ENCODE results near the gene BTBD18. TPM values are rescaled to one million over a fixed set of nuclear protein-coding genes. Genes with fewer than 3 reads are reported as not detected.

BTBD18 gene
- total and polyA plus RNA-seq, 2 of the 13 experiments (the other 11 are each of a cell fraction or from before 2014, with no cell fraction given), result not detected

DNA sequence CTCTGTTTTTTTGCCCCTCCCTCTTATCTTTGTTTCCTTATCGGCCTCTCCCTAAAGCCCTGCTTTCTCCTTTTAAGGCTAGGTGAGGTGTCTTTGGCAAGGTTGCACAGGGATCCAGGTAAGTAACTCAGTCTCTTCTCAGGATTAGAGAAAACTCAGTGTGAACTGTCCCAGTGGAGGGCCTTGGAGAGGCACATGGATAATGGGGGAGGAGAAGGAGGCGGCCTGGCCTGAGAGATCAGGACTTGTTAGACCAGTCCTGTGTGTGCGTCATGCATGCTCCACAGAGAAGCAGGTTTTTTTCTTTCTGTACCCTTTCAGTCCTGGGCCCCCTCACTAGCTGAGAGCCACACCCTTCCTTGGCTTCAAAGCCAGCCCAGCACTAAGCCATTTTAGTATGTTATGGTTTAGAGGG lies 29.9 kb upstream of the BTBD18 start:
- ChIA-PET POLR2A (interaction anchor here (11.1 kb wide), 1 partner anchor 17 kb away, joined by 215 read pairs; the partner anchor contains the start of gene CTNND1), CTCF (ENCODE audit: low intra/inter-chr PET ratio, low total read pairs) (no interaction called here)
- WGBS (ENCODE audit: low lambda C conversion rate), result 72% methylated on average over 3 of the region's 3 CpGs
- intact Hi-C loops (cut with micrococcal nuclease; ENCODE audit: unreplicated experiment), result no loop called here
- TF ChIP-seq RBM22 (optimal IDR thresholded peaks at IDR 0.05; ENCODE audit: low read length) (peak; percentile 63), ZNF605 (CRISPR knock-in tag; IDR thresholded peaks at IDR 0.05) (0 out of 2 replicates have a peak, but pooled peaks have one; percentile 33), ZMYM2 (CRISPR knock-in tag; IDR thresholded peaks at IDR 0.05) (0 out of 2 replicates have a peak, but pooled peaks have one; percentile 18), PAXIP1 (CRISPR knock-in tag; conservative IDR thresholded peaks at IDR 0.05) (no peak), GABPA (IDR thresholded peaks at IDR 0.05; ENCODE audit: low read depth, low read length) (no peak), GABPA (CRISPR knock-in tag; IDR thresholded peaks at IDR 0.05; ENCODE audit: low read depth) (no peak)
- H3K9ac ChIP-seq (ENCODE audit: insufficient read depth, low read depth, low read length), result peak overlapping the region; percentile 33
- ATAC-seq, result no peak
- peaks cover 0 to 1% of the 10 kb centered on the region in 2 experiments; a peak in 1 of 5 replicates for H3K36me3 ChIP-seq (replicated peaks in 1 of 2; ENCODE audit: control insufficient read depth in 1 of 2, insufficient read depth in 2 of 2, low read length in 2 of 2)
- peak overlapping the region; percentile 26; the same call in 1 of the 2 replicates for H3K4me2 ChIP-seq (ENCODE audit: low read depth, low read length)
- H3K79me2 ChIP-seq (ENCODE audit: insufficient read depth, low read length), result peaks cover 88% of the 10 kb centered on the region
- DNase-seq (ENCODE audit: low spot score), result no peak
- H2AFZ ChIP-seq (ENCODE audit: low read length), result no peak overlapping the region
- in situ Hi-C loops (cut with HindIII; ENCODE audit: extremely low pct_ligation_motif_present, low pct_unique_long_range_greater_than_20kb), result no loop called here
- FAIRE-seq, result no peak
- peak overlapping the region; percentile 96 for H3K27ac ChIP-seq (ENCODE audit: extremely low read length, insufficient read depth, low read length)
- peaks cover 13% of the 10 kb centered on the region; the same call in 1 of the 2 replicates for H4K20me1 ChIP-seq (ENCODE audit: insufficient read depth, low read length)
- H3K9me3 ChIP-seq (ENCODE audit: low read length), result no peaks in the 10 kb centered on the region
- no peaks in the 10 kb centered on the region for H3K27me3 ChIP-seq (ENCODE audit: control insufficient read depth in 1 of 2, insufficient read depth in 2 of 2, low read length in 2 of 2)
- BruUV-seq (replicated peaks), result no TSS peak
- peaks cover 99% of the 10 kb centered on the region for H3K4me1 ChIP-seq (ENCODE audit: insufficient read depth, low read length)
- H3K4me3 ChIP-seq (replicated peaks in 1 of 3; ENCODE audit: insufficient read depth in 1 of 3, low read depth in 2 of 3, low read length in 3 of 3), result no peak overlapping the region

Data from HepG2 (cell line).